Keratinocyte (primary cell): Measurements from ENCODE around the gene TMEM45B. TPM values are rescaled to one million over a fixed set of nuclear protein-coding genes. Genes with fewer than 3 reads are reported as not detected.

Source experiments
- DNase-seq: peaks from one replicate; pipeline ENCODE4 v3.0.0-alpha.2; 2011; ENCODE audit warnings: low read depth, missing footprints, low spot score
- FAIRE-seq: peaks from 2 replicates; lab custom pipeline; 2011; peaks lifted over from hg19 to GRCh38; lab: Jason Lieb, UNC
- H2AFZ ChIP-seq: 2 replicates; pipeline ENCODE4 v1.6.0; 2012; ENCODE audit warnings: low read length, control low read depth, inconsistent platforms; ENCODE audit not compliant: control insufficient read depth
- H3K27ac ChIP-seq: 2 replicates; pipeline ENCODE4 v1.5.1; 2011; ENCODE audit warnings: low read length; ENCODE audit not compliant: control insufficient read depth, insufficient read depth
- H3K27me3 ChIP-seq: 3 replicates; pipeline ENCODE4 v1.6.0; 2011; ENCODE audit warnings: low read length; ENCODE audit not compliant: control insufficient read depth, insufficient read depth; ENCODE audit errors: extremely low read depth
- H3K36me3 ChIP-seq, 2 experiments: 2 replicates in 1 of 2; 3 replicates in 1 of 2; pipeline ENCODE4 v1.5.1; 2011; ENCODE audit warnings: low read length in 2 of 2, mild to moderate bottlenecking in 1 of 2; ENCODE audit not compliant: control insufficient read depth in 2 of 2, insufficient read depth in 2 of 2; ENCODE audit errors: extremely low read depth in 1 of 2
- H3K4me1 ChIP-seq: 3 replicates; pipeline ENCODE4 v1.5.1; 2011; ENCODE audit warnings: low read length; ENCODE audit not compliant: control insufficient read depth, insufficient read depth; ENCODE audit errors: extremely low read depth
- H3K4me2 ChIP-seq: 3 replicates; pipeline ENCODE4 v1.6.0; 2011; ENCODE audit warnings: low read depth, low read length; ENCODE audit not compliant: control insufficient read depth, insufficient read depth; ENCODE audit errors: extremely low read depth
- H3K4me3 ChIP-seq, 3 experiments: fragments of 200-600 bp in 1 of 3; sonication (generic) in 1 of 3; 2 replicates in 2 of 3; 3 replicates in 1 of 3; pipeline ENCODE4 v1.5.1; 2011 to 2016; ENCODE audit warnings: low read length in 3 of 3, mild to moderate bottlenecking in 3 of 3, control low read depth in 2 of 3, inconsistent platforms in 1 of 3, low read depth in 1 of 3, mixed read lengths in 1 of 3, mixed run types in 1 of 3, moderate library complexity in 1 of 3; ENCODE audit not compliant: control insufficient read depth in 2 of 3, insufficient read depth in 2 of 3; ENCODE audit errors: extremely low read depth in 1 of 3
- H3K79me2 ChIP-seq: 2 replicates; pipeline ENCODE4 v1.6.0; 2012; ENCODE audit warnings: low read length; ENCODE audit not compliant: control insufficient read depth, insufficient read depth
- H3K9ac ChIP-seq: 3 replicates; pipeline ENCODE4 v1.6.0; 2011; ENCODE audit warnings: low read length; ENCODE audit not compliant: control insufficient read depth, insufficient read depth; ENCODE audit errors: extremely low read depth
- H3K9me1 ChIP-seq: 3 replicates; pipeline ENCODE4 v1.6.0; 2011; ENCODE audit warnings: low read length; ENCODE audit not compliant: control insufficient read depth, insufficient read depth; ENCODE audit errors: extremely low read depth
- H3K9me3 ChIP-seq: 2 replicates; pipeline ENCODE4 v1.5.1; 2012; ENCODE audit warnings: low read depth, low read length; ENCODE audit not compliant: control insufficient read depth
- H4K20me1 ChIP-seq: 3 replicates; pipeline ENCODE4 v1.6.0; 2011; ENCODE audit warnings: low read length; ENCODE audit not compliant: control insufficient read depth, insufficient read depth; ENCODE audit errors: extremely low read depth
- EZH2 ChIP-seq: IDR thresholded peaks from one replicate; pipeline ENCODE4 v1.6.1; 2012; ENCODE audit warnings: inconsistent platforms, mild to moderate bottlenecking, low read length, moderate library complexity
- dilution Hi-C: fragments of 300-500 bp; cut with MboI; formaldehyde crosslinking; loops from one replicate; pipeline ENCODE4 v1.7.0; 2020; ENCODE audit warnings: low sequenced_read_pairs; ENCODE audit not compliant: extremely low pct_ligation_motif_present
- polyA plus RNA-seq, 5 experiments: library from polyadenylated mRNA; depleted of rRNA in 3 of 5; stranded (reverse) in 3 of 5; stranded (forward) in 1 of 5; unstranded in 1 of 5; fragments of >200 nt; gene quantifications; 1 replicate in 1 of 5; 2 replicates in 3 of 5; 3 replicates in 1 of 5; pipeline versions ENCODE4 v1.2.1 to v1.2.3, GENCODE V29; 2011 to 2012; ENCODE audit warnings: missing spikeins in 2 of 5, low read depth in 1 of 5, low replicate concordance in 1 of 5
- TF ChIP-seq, protein P1 (sequence below), 3 experiments: IDR thresholded peaks in 1 of 3; conservative IDR thresholded peaks in 1 of 3; optimal IDR thresholded peaks in 1 of 3; 2 replicates in 2 of 3; 3 replicates in 1 of 3; pipeline versions ENCODE3 to v1.5.1; 2011; ENCODE audit warnings: low read length in 3 of 3, mild to moderate bottlenecking in 3 of 3, moderate library complexity in 2 of 3, control low read depth in 1 of 3, inconsistent platforms in 1 of 3; ENCODE audit not compliant: insufficient read depth in 2 of 3; ENCODE audit errors: extremely low read depth in 1 of 3

Gene TMEM45B
- polyA plus RNA-seq, 1 donor (not counting 4 experiments of a cell fraction or from before 2014, with no cell fraction given), result 2.6 TPM

DNA sequence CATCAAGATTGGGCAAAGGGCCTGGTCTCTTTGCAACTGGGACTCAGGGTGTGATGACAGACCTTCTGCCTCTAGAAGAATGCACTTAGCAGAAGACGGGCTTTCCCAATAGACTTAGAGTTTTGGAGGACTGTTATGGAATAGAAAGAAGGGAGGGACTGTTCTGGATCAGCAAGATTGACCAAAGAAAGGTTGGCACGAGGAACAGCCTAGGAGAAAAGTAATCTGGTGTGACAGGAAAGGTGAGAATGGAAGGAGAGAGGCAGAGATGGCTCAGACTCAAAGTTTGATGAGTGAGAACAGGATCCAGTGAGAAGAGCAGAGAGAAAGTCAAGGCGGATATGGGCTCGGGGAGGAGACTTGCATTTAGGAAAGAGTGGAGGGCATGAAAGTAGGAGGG lies 23.0 kb upstream of the TMEM45B start:
- H3K27me3 ChIP-seq, result no peaks in the 10 kb centered on the region
- no peak overlapping the region for H3K4me2 ChIP-seq
- peaks cover 3% of the 10 kb centered on the region for H3K9me3 ChIP-seq
- TF ChIP-seq EZH2, result no peak
- TF ChIP-seq, protein P1, sequence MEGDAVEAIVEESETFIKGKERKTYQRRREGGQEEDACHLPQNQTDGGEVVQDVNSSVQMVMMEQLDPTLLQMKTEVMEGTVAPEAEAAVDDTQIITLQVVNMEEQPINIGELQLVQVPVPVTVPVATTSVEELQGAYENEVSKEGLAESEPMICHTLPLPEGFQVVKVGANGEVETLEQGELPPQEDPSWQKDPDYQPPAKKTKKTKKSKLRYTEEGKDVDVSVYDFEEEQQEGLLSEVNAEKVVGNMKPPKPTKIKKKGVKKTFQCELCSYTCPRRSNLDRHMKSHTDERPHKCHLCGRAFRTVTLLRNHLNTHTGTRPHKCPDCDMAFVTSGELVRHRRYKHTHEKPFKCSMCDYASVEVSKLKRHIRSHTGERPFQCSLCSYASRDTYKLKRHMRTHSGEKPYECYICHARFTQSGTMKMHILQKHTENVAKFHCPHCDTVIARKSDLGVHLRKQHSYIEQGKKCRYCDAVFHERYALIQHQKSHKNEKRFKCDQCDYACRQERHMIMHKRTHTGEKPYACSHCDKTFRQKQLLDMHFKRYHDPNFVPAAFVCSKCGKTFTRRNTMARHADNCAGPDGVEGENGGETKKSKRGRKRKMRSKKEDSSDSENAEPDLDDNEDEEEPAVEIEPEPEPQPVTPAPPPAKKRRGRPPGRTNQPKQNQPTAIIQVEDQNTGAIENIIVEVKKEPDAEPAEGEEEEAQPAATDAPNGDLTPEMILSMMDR (optimal IDR thresholded peaks at IDR 0.05 in 1 of 3, IDR thresholded peaks at IDR 0.05 in 1 of 3, conservative IDR thresholded peaks at IDR 0.05 in 1 of 3; ENCODE audit: extremely low read depth in 1 of 3, insufficient read depth in 2 of 3, low read length in 3 of 3), result no peak
- H4K20me1 ChIP-seq, result no peaks in the 10 kb centered on the region
- H3K4me1 ChIP-seq, result peaks cover 2% of the 10 kb centered on the region
- no peak overlapping the region for H3K9ac ChIP-seq
- FAIRE-seq, result no peak
- no peaks in the 10 kb centered on the region for H3K79me2 ChIP-seq
- dilution Hi-C loops, result no loop called here
- no peak overlapping the region for H3K27ac ChIP-seq
- no peak for DNase-seq
- no peaks in the 10 kb centered on the region for H3K36me3 ChIP-seq
- no peak overlapping the region for H3K4me3 ChIP-seq
- H3K9me1 ChIP-seq, result no peaks in the 10 kb centered on the region
- no peak overlapping the region for H2AFZ ChIP-seq

- Histone ChIP-seq H3K4me2 (no peak overlapping the region), H2AFZ (no peak overlapping the region), H3K27ac (no peak overlapping the region), H3K27me3 (no peaks in the 10 kb centered on the region), H3K36me3 (no peaks in the 10 kb centered on the region), H3K9ac (no peak overlapping the region), H3K4me1 (no peaks in the 10 kb centered on the region), H3K9me1 (no peaks in the 10 kb centered on the region), H3K4me3 (no peak overlapping the region), H4K20me1 (no peaks in the 10 kb centered on the region), H3K79me2 (no peaks in the 10 kb centered on the region), H3K9me3 (peaks cover 3% of the 10 kb centered on the region)
- no peak for TF ChIP-seq EZH2
- TF ChIP-seq, protein P1 (optimal IDR thresholded peaks at IDR 0.05 in 1 of 3, IDR thresholded peaks at IDR 0.05 in 1 of 3, conservative IDR thresholded peaks at IDR 0.05 in 1 of 3; ENCODE audit: extremely low read depth in 1 of 3, insufficient read depth in 2 of 3, low read length in 3 of 3), result no peak
- FAIRE-seq, result no peak
- dilution Hi-C loops, result no loop called here
- no peak for DNase-seq
Observed at GRCh38 chr11:129795089-129795488, 20.6 kb upstream of the TMEM45B start.
